Neural cell (in vitro differentiated cells): Measurements from ENCODE around the gene COL19A1. TPM values are rescaled to one million over a fixed set of nuclear protein-coding genes. Genes with fewer than 3 reads are reported as not detected.

Source experiments
- H2AFZ ChIP-seq: fragments of 200-600, 300-800 bp; sonication (generic), shearing (Covaris generic); 2 replicates; pipeline ENCODE4 v1.6.0; 2014; ENCODE audit warnings: low read depth, mild to moderate bottlenecking, antibody characterized with exemption, low read length, moderate library complexity
- H3F3A ChIP-seq: fragments of 200-600 bp; shearing (Covaris generic); 2 replicates; pipeline ENCODE4 v1.6.1; 2016; ENCODE audit warnings: mild to moderate bottlenecking, moderate library complexity, mixed read lengths, antibody characterized with exemption, low read length; ENCODE audit not compliant: insufficient read depth, poor library complexity, severe bottlenecking
- H3K27ac ChIP-seq: fragments of 200-600, 300-800 bp; sonication (generic), shearing (Covaris generic); 2 replicates; pipeline ENCODE4 v1.5.1; 2014; ENCODE audit warnings: mild to moderate bottlenecking, low read length, moderate library complexity
- H3K27me3 ChIP-seq: fragments of 300-800, 200-600 bp; sonication (generic), shearing (Covaris generic); 2 replicates; pipeline ENCODE4 v1.6.0; 2014; ENCODE audit warnings: mild to moderate bottlenecking, low read depth, low read length, moderate library complexity; ENCODE audit not compliant: insufficient read depth
- H3K36me3 ChIP-seq: fragments of 300-800, 200-600 bp; sonication (generic), shearing (Covaris generic); 2 replicates; pipeline ENCODE4 v1.5.1; 2014; ENCODE audit warnings: mild to moderate bottlenecking, antibody characterized with exemption, low read length, moderate library complexity; ENCODE audit not compliant: insufficient read depth
- H3K4me2 ChIP-seq: fragments of 300-800, 200-600 bp; sonication (generic), shearing (Covaris generic); 2 replicates; pipeline ENCODE4 v1.6.0; 2014; ENCODE audit warnings: mild to moderate bottlenecking, low read length
- H3K4me3 ChIP-seq: fragments of 300-800, 200-600 bp; sonication (generic), shearing (Covaris generic); 2 replicates; pipeline ENCODE4 v1.5.1; 2014; ENCODE audit warnings: mild to moderate bottlenecking, low read length, moderate library complexity
- H3K79me2 ChIP-seq: fragments of 200-600 bp; shearing (Covaris generic); replicated peaks from 2 replicates; pipeline ENCODE4 v1.6.0; 2014; ENCODE audit warnings: mild to moderate bottlenecking, low read length, moderate library complexity; ENCODE audit not compliant: insufficient read depth
- H3K9ac ChIP-seq: fragments of 300-800, 200-600 bp; sonication (generic), shearing (Covaris generic); 2 replicates; pipeline ENCODE4 v1.6.1; 2016; ENCODE audit warnings: mild to moderate bottlenecking, low read length, mixed read lengths
- H3K9me2 ChIP-seq: fragments of 200-600 bp; shearing (Covaris generic); 2 replicates; pipeline ENCODE4 v1.6.1; 2016; ENCODE audit warnings: mild to moderate bottlenecking, low read length, mixed read lengths; ENCODE audit not compliant: insufficient read depth
- H3K9me3 ChIP-seq: fragments of 200-600, 300-800 bp; sonication (generic), shearing (Covaris generic); 2 replicates; pipeline ENCODE4 v1.6.1; 2016; ENCODE audit warnings: mild to moderate bottlenecking, mixed run types, low read length, moderate library complexity, mixed read lengths
- H4K20me1 ChIP-seq: fragments of 200-600 bp; shearing (Covaris generic); 2 replicates; pipeline ENCODE4 v1.6.1; 2016; ENCODE audit warnings: mild to moderate bottlenecking, mixed run types; ENCODE audit not compliant: insufficient read depth
- CTCF ChIP-seq: fragments of 450-650 bp; IDR thresholded peaks from 2 replicates; pipeline ENCODE4 v1.5.1; 2014; ENCODE audit warnings: antibody characterized with exemption, mild to moderate bottlenecking, moderate library complexity; ENCODE audit not compliant: poor library complexity, severe bottlenecking
- EP300 ChIP-seq: fragments of 450-650 bp; conservative IDR thresholded peaks from 2 replicates; pipeline ENCODE4 v1.6.1; 2014; ENCODE audit warnings: antibody characterized with exemption, mild to moderate bottlenecking, moderate library complexity; ENCODE audit not compliant: poor library complexity, severe bottlenecking
- EZH2 ChIP-seq: fragments of 200-600, 300-800 bp; shearing (Covaris generic), sonication (generic); IDR thresholded peaks from 2 replicates; pipeline ENCODE4 v1.6.1; 2014; ENCODE audit warnings: antibody characterized with exemption, low read length, borderline replicate concordance, mild to moderate bottlenecking; ENCODE audit not compliant: insufficient read depth, poor library complexity, severe bottlenecking
- MXI1 ChIP-seq: fragments of 450-650 bp; conservative IDR thresholded peaks from 2 replicates; pipeline ENCODE4 v1.6.1; 2014; ENCODE audit warnings: antibody characterized with exemption, mild to moderate bottlenecking; ENCODE audit not compliant: poor library complexity, severe bottlenecking
- POLR2AphosphoS5 ChIP-seq: IDR thresholded peaks from 2 replicates; pipeline ENCODE4 v1.6.1; 2012
- RAD21 ChIP-seq: fragments of 450-650 bp; conservative IDR thresholded peaks from 2 replicates; pipeline ENCODE4 v1.6.1; 2014; ENCODE audit warnings: antibody characterized with exemption, mild to moderate bottlenecking, moderate library complexity
- REST ChIP-seq: IDR thresholded peaks from 2 replicates; pipeline ENCODE4 v1.6.1; 2012; ENCODE audit warnings: borderline replicate concordance
- SMC3 ChIP-seq: fragments of 450-650 bp; conservative IDR thresholded peaks from 2 replicates; pipeline ENCODE4 v1.6.1; 2014; ENCODE audit warnings: antibody characterized with exemption, mild to moderate bottlenecking, moderate library complexity; ENCODE audit not compliant: poor library complexity
- TAF1 ChIP-seq: IDR thresholded peaks from 2 replicates; pipeline ENCODE4 v1.6.1; 2012; ENCODE audit warnings: low read depth
- polyA plus RNA-seq: library from polyadenylated mRNA; depleted of rRNA; stranded (reverse); fragments of >200 nt; gene quantifications from 2 replicates; pipeline ENCODE4 v1.2.3, GENCODE V29; 2014

The COL19A1 gene
- polyA plus RNA-seq, 1 donor from 2014 or later: 0.24 TPM

- Histone ChIP-seq H3K9me2 (no peaks in the 10 kb centered on the region), H2AFZ (no peak overlapping the region), H3K27me3 (no peaks in the 10 kb centered on the region), H3K4me3 (no peak overlapping the region), H3K9me3 (no peaks in the 10 kb centered on the region), H3K27ac (no peak overlapping the region), H3K79me2 (no peaks in the 10 kb centered on the region), H3K9ac (no peak overlapping the region), H3F3A (no peaks in the 10 kb centered on the region), H3K36me3 (no peaks in the 10 kb centered on the region), H3K4me2 (no peak overlapping the region), H4K20me1 (no peaks in the 10 kb centered on the region)
- no peak for TF ChIP-seq CTCF
Observed at GRCh38 chr6:69974193-69974592, 107.8 kb downstream of the COL19A1 start.

- Histone ChIP-seq H2AFZ (no peak overlapping the region), H3K4me2 (no peak overlapping the region), H3K9me2 (no peaks in the 10 kb centered on the region), H3K9ac (no peak overlapping the region), H3K4me3 (no peak overlapping the region), H3K79me2 (no peaks in the 10 kb centered on the region), H3K36me3 (no peaks in the 10 kb centered on the region), H3K27me3 (no peaks in the 10 kb centered on the region), H3F3A (no peaks in the 10 kb centered on the region), H3K9me3 (no peaks in the 10 kb centered on the region), H4K20me1 (no peaks in the 10 kb centered on the region), H3K27ac (no peak overlapping the region)
- TF ChIP-seq EZH2: no peak
- no peak for TF ChIP-seq TAF1
- TF ChIP-seq MXI1: no peak
- no peak for TF ChIP-seq REST
- no peak for TF ChIP-seq RAD21
- TF ChIP-seq EP300: no peak
- no peak for TF ChIP-seq SMC3
- no peak for TF ChIP-seq POLR2AphosphoS5
- TF ChIP-seq CTCF: no peak
Observed at GRCh38 chr6:69976591-69977090, 110.3 kb downstream of the COL19A1 start.
